Activated CD4-positive, alpha-beta T cell treated with anti-CD3 and anti-CD28 coated beads for 1 hour (primary cell): ENCODE measurements around the gene GUCY1B1.

Source experiments
- DNase-seq: peaks from one replicate; pipeline ENCODE4 v3.0.0-alpha.2; 2020

Gene GUCY1B1

DNA sequence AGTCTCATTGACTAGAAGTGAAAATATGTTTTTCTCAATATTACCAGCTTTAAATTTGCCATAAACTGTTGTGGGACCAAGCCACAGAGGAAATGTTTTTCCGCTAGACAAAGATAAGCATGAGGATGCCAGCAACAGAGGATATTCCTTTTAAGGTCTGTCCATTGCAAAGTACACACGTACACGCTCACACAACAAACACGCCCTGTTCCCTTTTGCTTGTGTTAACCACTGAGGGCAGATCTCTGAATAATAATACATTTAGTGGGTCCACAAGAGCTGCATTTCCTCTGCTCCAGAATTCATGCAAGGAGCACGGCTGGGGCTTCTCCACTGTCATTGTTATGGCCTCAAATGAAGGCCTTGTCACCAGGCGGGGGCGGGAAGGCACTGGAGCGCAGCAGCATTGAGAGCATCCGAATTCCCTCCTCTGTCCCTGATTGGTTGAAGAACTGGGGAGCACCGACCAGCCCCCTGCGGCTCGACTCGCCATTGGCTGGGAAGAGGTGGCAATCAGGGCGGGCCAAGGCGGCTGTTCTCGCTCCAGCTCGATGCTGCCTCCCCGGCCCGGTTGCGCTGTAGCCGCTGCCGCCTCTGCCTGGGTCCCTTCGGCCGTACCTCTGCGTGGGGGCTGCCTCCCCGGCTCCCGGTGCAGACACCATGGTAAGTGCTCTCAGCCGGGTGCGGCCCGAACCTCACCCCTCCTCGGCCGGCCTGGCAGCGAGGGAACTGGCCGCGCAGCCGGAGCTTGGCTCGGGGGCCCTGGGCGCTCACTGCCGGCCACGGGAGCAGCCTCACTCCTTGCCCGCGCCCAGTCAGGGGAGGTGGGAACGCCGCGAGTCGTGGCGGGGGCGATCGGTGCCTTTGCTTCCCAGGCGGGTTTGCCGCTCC lies at the start of gene GUCY1B1:
TSS of gene GUCY1B1 (plus strand) at position 541 of the 891 bp plus-strand sequence. CDS start at position 661, 120 bp downstream.
- DNase-seq = peak; percentile 40

DNA sequence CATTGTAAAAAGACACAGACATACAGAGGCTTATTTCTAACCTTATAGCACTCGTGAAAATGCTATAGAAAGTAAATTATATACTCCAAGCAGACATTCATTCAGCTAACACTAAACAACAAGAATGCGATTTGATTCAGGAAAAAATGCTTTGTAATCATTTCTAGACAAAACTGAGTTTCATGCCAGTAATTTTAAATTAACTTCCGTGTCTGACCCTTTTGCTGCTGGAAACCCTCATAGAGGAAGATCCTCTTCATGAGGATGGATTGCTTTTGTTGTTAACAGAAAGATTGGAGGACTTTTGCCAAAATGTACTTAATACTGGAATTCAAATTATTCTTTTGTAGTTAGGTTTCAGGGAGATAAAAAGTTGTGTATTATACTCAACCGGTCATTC lies 48.9 kb upstream of the GUCY1B1 start:
- DNase-seq = no peak

DNA sequence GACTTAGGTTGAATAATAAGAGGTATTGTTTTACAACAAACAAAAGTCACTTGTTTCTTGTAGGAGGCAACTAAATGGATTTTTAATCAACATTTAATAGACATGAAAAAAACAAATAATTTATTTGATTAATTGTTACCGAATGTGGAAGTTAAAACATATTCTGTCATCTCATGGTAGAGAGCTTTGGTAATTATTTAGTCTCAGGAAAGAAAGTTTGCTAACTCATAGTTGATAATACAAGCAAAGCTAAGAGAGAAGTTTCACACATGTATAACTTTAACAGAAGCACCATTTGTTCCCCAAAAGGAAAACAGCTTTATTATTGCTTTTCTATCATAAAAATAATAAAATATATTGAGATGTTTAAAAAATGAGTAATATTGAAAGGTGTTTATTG lies 47.3 kb upstream of the GUCY1B1 start:
- no peak for DNase-seq

DNA sequence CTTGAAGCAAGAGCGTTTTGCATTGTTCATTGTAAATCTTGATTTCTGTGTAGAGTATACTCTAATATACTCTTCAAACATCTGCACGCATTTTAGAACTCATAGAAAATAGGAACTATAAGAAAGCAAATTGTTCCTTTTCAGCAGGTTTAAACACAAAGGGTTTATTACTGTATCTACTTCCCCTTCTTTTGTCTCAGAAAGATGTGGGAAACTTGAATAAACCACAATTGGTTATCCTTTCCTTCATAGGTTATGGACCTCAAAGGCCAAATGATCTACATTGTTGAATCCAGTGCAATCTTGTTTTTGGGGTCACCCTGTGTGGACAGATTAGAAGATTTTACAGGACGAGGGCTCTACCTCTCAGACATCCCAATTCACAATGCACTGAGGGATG lies 46.0 kb upstream of the GUCY1B1 start:
- no peak for DNase-seq

DNA sequence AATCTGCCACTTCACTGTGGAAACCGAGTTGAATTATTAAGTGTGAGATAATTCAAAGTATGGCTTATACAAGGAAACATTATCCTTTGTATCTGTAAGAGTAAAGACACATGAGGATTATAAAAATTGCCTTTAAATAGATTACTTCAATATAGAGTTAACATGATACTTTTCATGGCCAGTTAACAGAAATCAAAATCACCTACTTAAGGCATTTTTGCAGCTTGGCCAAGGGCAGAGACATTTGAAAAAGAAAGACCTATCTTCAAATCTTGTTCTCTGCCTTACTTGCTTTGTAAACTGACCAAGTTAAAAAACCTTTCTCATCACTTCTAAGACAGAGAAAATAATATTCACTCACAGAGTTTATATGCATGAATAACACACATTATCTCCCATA lies 44.9 kb upstream of the GUCY1B1 start:
- DNase-seq = no peak

DNA sequence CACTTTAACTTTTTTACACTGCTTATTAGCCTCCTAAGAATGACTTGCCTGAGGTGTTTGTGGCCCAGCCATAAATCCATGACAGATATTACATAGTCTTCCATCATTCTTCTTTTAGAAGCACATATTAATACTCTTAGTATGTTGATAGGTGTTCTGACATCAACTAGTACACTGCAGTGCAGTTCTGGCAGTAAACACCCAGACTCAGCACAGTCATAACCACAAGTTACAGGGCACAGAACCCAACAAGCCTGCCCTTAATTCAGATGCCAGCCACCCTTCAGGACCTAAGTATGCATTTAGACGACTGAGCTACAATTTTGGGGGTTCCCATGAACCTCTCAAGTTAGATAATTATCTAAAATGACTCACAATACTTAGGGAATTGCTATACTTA lies 36.5 kb upstream of the GUCY1B1 start:
- DNase-seq = no peak

DNA sequence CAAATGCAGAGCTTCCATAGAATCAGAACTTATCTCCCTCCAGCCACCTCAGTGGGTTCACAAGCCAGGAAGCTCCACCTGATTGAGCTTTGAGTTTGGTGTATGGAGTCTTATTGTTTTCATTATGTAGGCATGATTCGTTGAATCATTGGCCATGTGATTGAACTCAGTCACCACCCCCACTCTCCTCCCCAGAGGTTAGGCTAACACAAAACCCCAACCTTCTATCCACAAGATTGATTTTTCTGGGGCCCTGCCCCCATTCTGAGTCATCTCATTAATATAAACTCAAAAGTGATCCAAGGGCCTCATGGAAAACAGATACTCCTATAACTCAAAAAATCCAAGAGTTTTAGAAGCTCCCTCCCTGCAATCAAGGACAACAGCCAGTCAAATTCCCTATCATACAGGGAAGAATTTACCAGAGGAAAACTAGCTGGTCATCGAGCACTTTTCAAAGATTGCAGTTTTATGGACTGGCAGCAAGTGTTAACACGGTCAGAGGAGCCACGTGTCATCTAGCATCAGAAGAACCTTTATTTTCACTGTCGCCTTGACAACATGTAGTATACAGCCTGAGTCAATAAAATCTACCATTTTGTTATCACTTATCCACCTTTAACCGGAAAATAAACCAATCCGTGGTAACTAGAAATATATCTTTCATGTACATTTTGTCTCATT lies 35.9 kb upstream of the GUCY1B1 start:
- no peak for DNase-seq

DNA sequence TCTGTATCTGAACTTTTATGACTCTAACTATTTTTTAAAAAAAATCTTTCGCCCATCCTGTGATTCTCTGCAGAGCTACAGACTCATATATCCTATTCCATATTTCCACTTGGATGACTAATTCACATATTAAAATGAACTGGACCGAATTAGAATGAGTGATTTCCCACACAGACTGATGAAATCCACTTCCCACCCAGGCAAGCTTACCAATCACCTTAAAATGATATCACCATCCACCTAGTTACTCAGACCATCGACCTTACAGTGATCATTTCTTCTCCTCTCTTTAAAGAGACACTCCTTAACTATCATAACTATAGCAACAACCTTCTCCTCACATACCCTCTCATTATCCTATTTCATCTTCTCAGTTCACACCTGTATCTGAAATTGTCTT lies 34.1 kb upstream of the GUCY1B1 start:
- DNase-seq = no peak

DNA sequence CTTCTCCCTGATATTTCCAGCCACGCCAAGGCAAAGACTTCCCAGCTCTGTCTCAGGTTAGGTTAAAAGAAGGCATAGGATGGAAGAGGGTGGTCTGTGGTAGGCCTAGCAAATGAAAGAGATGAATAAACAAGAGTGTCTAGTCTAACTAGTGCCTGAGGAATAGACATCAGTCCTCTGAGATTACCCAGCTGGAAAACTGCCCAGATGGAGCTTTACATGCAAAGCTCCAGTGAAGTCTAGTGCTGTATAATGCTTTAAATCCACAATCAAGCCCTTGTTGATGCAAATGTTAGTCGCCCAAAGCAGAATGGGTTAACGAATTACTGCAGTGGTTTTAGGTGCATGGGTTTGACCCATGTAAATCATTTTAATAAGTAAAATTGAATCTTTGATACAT lies 24.8 kb upstream of the GUCY1B1 start:
- DNase-seq = no peak

DNA sequence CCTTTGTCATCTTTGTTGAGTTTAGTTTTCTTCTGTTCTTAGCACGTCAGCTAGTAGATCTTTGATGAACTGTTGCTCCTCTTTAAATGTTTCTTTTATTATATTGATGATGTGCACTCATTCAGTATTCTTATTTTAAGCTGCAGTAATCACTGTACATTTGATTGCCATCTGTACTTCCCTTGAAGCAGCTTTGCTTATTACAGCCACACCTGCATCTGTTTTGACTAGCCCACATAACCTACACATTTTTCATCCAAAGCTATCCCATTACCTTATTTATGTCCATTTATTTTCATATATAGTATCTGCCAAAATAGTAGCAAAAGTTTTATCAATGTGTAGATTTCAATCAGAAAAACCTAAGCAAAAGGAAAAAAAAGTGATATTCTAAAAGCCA lies 23.9 kb upstream of the GUCY1B1 start:
- DNase-seq = no peak

DNA sequence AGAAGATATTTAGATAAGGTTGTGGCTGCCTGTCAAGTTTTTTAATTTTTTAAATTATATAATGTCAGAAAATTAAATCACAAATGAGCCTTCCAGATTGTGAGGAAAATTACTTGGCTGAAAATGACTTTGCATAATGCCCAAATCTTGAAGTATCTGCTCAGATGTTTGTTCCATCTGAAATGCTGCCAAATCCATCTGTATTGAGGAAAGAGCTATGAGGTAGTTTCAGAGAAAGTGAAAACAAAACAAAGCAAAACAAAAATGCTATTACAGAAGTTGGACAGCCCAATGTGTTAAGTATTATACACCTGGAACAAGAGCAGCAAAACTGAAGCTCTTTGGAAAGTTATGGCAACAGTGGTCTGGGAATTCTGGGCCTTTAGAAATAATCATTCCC lies 23.3 kb upstream of the GUCY1B1 start:
- no peak for DNase-seq

DNA sequence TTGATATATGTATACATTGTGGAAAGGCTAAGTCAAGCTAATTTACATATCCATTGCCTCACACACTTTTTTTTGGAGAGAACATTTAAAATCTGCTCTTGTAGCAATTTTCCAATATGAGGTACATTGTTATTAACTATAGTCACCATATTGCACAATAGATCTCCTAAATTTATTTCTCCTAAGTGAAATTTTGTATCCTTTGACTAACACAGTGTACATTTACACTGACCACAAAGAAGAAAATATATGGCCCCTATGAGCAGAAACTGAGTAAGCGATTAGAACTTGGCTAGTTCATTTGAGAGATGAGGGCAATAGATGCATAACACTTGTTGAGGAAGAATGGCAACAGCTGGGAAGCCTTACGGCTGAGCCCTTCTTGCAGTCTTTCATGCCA lies 20.3 kb upstream of the GUCY1B1 start:
- DNase-seq = no peak

DNA sequence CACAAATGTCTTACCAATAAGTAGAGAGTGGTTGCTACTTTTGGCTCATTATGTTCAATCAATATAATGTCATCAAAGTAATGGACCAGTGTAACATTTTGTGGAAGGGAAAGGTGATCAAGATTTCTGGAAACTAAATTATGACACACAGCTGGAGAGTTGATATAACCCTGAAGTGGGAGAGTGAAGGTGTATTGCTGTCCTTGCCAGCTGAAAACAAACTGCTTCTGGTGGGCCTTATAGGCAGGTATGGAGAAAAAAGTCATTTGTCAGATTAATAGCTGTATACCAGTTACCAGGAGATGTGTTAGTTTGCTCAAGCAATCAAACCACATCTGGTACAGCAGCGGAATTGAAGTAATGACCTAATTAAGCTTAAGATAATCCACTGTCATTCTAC lies 17.3 kb upstream of the GUCY1B1 start:
- no peak for DNase-seq

DNA sequence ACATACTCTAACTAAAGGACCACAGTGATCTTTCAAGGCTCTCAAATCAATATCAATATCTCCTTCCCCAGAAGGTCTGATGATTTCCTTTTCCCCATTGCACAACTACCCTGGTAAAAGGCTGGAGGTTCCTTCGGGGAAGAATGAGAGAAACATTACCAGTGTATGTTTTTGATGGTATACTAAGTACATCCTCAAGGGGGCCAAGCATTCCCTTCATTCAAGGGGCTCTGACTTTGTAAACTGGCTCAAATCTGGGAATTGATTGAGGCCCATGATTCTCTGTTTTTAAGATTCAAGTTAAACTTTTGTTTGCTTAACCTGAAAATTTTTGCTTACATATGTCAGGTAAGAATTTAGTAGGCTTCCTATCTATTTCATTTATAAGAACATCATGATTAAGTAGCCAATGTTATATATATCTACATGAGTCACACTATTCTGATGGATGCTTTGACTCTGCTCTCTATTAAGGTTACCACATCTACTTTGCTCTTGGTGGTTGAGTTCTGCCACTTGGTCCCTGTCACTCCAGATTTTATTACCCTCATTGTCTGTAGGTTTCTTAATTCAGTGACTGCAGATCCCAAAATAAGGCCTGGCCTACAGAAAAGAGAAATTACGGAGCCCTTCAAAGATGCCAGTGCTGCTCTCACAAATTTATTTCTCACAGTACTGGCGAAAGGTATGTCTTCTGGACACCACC lies 16.4 kb upstream of the GUCY1B1 start:
- no peak for DNase-seq

DNA sequence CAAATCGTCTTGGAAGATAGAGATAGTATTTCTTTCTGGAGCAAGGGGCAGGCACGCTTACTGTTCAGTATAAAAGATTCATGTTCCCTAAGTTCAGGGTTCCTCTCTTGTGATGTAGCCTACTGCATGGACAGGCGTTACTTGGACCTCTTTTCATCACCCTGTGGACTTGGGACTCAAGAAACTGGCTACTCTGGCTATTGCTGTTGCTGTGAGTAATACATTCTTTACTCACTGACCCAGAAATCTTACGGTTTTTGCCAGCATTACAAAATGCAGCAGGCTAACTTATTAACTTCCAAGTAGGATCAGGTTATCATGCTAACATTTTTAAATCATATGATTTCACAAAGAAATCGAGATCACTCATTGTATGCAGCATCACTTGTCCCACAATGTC lies 12.8 kb upstream of the GUCY1B1 start:
- DNase-seq = no peak

DNA sequence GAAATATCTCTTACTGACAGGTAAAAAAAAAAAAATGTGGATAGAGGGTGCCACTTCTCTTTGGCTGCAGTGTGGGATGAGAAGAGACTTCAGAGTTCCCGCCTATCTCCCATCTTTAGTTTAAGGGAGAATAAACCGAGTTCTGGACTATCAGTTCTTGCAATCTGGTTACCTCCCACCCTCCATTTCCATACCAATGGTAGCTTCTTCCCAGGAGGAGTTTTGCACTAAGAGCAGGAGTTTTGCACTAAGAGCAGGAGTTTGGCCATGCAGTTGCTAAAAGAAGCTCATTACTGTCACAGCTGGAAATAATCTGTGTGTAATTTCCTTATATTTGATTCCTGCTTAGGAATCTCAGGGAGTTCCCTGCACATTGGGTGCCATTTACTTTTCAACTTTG lies 10.8 kb upstream of the GUCY1B1 start:
- DNase-seq = no peak

DNA sequence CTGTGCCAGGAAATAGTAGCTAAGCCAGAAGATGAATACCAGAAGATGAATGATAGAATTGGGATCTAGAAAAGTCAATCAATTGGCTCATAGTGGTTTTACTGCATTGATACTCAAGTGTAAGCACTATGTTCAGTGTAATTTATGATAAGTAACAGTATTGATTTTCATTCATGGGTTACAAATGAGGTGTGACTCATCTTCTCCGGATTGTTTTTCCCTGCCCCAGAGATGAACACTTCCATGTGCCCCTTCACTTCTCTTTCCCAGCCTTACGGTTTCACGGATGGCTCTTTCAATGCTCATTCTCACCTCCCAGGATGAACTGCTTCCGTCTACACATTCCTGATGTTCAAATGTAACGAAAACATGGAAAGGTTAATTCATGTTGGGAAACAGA lies 9.8 kb upstream of the GUCY1B1 start:
- no peak for DNase-seq

DNA sequence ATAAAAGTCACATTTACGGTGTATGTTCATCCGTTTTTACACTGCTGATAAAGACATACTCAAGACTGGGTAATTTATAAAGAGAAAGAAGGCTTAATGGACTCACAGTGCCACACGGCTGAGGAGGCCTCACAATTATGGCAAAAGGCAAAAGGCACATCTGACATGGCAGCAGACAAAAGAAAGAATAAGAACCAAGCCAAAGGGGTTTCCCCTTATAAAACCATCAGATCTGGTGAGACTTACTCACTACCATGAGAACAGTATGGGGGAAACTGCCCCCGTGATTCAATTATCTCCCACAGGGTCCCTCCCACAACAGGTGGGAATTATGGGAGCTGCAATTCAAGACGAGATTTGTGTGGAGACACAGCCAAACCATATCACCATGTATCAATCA lies 7.3 kb upstream of the GUCY1B1 start:
- DNase-seq = no peak

DNA sequence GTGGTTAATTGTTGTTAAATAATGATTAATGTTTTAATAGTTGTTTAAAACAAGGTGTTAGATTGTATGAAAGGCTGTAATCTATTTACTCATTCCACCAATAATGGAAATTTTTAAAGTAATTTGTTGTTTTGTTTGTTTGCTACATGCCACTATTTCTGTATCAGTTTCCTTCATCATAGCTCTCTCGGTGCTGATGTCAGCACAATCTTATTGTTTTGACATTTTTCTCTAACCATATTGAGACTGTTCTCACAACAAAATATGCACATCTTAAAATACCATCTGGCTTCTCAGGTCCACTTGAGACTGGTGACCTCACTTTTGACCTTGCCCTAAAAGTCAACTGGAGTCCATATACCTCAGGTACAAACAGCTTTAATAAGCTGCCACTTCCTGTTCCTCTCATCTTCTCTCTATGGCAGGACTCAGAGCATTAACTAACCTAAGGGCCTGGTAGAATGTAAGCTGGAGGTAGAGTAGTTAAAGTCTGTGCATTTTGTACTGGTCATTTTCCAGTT lies 1.0 kb upstream of the GUCY1B1 start:
- DNase-seq = no peak

DNA sequence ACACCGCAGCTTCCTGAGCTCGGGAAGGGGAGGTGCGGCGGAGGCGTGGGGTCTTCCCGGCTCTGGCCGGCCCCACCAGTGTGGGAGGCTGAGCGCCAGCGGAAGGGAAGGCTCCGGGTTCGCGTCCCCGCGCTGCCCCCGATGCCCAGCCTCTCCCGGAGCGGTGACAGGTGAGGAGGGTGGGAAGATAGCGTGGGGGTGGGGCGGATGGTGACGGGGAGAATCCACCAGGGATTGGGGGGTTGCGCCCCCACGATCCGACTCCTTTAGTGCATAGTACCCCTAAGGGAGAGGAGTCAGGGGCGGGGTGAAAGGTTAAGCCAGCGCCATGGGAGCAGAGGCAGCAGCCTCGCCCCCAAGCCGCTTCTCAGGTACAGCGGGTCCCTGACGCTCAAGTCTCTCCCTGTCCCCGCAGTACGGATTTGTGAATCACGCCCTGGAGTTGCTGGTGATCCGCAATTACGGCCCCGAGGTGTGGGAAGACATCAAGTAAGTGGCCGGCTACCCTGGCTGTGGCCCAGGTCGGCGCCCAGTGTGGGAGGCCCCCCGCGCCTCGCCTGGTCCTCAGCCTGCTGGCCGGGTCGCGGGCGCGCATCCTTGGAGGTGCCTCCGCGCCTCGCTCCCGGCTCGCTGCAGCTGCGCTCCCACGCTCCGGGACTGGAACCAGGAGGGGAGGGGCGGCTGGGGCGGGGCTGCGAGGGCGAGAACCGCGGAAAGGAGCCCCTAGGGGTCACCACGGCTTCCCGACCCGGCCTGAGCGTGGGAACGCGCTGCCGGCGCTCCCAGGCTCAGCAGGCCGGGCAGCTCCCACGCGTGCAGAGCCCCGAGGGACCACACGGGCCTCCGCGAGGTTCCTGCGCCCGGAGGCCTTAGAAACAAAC lies 791 bp downstream of the GUCY1B1 start:
- DNase-seq = no peak

DNA sequence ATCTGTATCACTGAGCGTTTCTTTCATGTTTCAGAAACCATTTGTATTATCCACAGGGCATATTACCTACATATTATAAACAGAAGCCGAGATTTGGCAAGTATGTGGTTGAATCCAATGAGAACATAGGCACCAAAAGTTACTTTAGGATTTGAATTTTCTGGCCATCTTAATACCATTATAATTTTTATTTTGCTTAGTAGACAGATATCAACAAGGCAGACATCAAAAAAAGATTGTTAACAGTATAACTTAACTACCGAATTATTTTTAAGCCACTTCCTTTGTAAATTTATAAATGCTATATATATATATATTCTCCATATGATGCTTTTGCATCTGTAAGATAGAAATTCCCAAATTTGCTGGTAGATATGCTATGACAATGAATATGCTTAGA lies 2.2 kb downstream of the GUCY1B1 start:
- no peak for DNase-seq

DNA sequence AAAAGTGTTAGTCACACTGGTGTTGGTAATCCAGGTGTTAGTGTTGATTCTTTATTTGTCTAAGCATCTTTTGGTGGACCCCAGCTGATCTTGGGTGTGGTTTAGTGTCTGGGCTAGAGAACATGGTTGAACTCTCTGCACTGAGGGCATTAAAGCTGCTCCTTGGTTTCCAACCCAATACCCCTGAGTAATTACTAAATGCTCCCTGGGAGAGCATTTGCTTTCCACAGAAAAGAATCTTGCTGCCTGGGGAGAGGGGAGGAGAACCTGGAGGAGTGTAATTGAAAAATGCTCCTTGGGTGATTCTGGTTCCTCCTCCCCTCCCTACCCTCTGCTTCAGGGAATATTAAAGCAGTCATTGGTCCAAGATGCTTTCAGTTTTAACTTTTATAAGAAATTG lies 3.1 kb downstream of the GUCY1B1 start:
- no peak for DNase-seq

DNA sequence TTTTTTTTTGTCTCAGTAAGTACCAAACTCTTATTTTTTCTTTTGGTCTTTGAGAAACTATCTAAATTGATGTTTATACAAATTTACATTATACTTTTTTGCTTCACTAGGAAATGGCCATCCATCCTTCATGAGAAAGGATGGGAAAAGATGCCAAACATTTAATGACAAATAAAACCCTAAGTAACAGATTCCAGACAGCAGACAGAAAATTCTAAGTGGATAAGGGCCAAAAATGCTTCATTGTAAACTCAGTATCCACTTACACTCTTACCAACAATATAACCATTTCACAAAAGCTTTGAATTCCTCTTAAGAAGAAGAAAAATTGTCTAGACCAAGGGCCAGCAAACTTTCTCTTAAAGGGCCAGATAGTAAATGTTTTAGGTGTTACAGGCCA lies 3.5 kb downstream of the GUCY1B1 start:
- DNase-seq = no peak
